Measurements from ENCODE around the gene PPDPF.
"Not testable (repeated sequence)": the region's sequence is repeated elsewhere in the genome, so short reads cannot be mapped to it uniquely, and the experiment has no call there.

PPDPF gene

DNA sequence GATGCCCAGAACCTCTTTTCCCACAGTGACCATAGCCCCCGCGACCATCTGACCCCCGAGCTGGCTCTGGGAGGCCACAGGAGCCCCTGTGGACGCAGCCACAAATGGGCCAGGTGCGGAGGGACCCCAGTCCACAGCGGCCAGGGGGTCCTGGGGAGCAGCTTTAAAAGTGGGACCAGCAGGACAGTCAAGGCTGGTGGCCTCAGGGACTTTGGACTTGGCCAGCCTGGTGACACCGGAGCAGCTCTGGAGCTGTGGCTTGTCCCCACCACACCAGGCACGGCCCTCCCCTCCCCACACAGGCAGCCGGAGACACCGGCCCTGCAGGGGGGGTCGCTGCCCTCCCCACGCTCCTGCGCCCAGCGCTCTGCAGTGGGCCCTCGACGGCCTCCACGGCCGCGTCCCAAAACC lies 36.9 kb downstream of the PPDPF start:
- no peak for DNase-seq (ENCODE audit: low read depth)
- TF ChIP-seq, protein P1, sequence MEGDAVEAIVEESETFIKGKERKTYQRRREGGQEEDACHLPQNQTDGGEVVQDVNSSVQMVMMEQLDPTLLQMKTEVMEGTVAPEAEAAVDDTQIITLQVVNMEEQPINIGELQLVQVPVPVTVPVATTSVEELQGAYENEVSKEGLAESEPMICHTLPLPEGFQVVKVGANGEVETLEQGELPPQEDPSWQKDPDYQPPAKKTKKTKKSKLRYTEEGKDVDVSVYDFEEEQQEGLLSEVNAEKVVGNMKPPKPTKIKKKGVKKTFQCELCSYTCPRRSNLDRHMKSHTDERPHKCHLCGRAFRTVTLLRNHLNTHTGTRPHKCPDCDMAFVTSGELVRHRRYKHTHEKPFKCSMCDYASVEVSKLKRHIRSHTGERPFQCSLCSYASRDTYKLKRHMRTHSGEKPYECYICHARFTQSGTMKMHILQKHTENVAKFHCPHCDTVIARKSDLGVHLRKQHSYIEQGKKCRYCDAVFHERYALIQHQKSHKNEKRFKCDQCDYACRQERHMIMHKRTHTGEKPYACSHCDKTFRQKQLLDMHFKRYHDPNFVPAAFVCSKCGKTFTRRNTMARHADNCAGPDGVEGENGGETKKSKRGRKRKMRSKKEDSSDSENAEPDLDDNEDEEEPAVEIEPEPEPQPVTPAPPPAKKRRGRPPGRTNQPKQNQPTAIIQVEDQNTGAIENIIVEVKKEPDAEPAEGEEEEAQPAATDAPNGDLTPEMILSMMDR (IDR thresholded peaks at IDR 0.05; ENCODE audit: low read depth, low read length, missing control alignments), result no peak
- no peak overlapping the region for H3K4me3 ChIP-seq (ENCODE audit: low read depth, low read length)

DNA sequence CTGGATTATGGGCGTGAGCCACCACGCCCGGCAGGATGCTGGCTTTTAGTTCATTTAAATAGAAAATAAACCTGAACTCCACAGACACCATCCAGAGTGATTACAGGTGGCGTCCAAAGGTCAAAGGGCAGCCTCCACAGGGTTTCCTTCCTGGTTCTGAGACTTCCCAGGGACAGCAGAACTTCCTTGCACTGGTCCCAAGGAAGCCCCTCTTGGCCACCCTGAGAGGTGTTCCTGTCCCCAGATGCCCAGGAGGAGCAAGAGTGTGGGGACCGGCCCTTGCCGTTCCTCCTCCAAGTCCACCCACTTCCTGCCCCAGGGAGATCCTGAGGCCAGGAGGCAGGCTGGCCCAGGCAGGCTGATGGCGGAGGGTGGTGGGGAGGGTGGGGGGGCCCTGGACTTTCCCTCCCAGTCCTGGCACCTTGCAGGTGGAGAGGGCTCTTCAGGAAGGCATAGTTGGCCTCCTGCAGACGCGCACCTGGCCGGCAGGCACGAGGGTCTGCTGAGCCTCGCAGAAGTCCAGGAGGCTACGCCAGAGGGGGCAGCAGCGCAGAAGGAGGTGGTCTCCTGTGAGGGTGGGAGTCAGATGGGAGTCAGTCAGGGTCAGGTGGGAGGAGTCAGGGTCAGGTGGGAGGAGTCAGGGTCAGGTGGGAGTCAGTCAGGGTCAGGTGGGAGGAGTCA lies 38.4 kb downstream of the PPDPF start:
- DNase-seq (ENCODE audit: low read depth), result no peak
- TF ChIP-seq, protein P1 (IDR thresholded peaks at IDR 0.05; ENCODE audit: low read depth, low read length, missing control alignments), result no peak
- H3K4me3 ChIP-seq (ENCODE audit: low read depth, low read length), result no peak overlapping the region

DNA sequence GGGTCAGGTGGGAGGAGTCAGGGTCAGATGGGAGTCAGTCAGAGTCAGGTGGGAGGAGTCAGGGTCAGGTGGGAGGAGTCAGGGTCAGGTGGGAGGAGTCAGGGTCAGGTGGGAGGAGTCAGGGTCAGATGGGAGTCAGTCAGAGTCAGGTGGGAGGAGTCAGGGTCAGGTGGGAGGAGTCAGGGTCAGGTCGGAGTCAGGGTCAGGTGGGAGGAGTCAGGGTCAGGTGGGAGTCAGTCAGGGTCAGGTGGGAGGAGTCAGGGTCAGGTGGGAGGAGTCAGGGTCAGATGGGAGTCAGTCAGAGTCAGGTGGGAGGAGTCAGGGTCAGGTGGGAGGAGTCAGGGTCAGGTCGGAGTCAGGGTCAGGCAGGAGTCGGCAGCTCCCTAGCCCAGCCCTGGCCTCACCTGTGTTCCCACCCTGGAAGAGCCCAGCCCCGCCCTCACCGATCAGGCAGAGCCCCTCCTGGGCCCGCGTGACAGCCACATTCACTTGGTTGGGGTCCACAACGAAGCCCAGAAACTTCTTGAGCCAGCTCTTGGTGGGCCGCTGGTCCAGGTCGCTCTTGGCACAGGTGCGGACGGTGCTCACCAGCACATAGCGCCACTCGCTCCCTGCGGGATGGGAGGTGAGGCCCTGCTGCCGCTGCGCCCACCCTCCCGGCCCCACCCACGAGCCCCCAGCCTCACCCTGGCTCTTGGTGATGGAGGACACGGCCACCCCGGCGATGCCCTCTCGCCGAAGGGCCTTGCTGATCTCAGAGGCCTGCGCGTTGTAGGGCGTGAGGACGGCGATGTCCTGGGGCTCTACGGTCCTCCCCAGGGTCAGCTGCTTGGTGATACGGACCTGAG lies 39.1 kb downstream of the PPDPF start:
- DNase-seq (ENCODE audit: low read depth); H3K4me3 ChIP-seq (ENCODE audit: low read depth, low read length): not testable (repeated sequence)

DNA sequence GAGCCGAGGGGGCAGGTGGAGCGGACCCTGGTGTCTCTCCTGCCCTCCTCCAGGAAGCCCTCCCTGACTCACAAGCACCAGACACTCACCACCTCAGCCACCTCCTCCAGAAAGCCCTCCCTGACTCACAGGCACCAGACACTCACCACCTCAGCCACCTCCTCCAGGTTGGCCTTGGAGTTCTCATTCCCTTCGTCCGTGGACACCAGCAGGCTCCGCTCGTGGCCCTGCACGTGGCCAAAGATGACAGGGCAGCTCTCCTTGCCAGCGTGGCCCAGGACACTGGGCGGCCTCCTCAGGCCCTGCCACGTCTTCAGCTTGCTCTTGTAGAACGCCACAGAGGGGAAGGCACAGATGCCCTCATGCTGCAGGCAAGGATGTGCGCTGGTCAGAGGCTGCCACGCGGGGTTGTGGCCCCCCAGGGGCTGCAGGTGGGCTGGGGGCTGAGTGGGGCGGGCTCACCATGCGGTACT lies 39.8 kb downstream of the PPDPF start:
- no peak overlapping the region for H3K4me3 ChIP-seq (ENCODE audit: low read depth, low read length)
- TF ChIP-seq, protein P1 (IDR thresholded peaks at IDR 0.05; ENCODE audit: low read depth, low read length, missing control alignments), result no peak
- no peak for DNase-seq (ENCODE audit: low read depth)

DNA sequence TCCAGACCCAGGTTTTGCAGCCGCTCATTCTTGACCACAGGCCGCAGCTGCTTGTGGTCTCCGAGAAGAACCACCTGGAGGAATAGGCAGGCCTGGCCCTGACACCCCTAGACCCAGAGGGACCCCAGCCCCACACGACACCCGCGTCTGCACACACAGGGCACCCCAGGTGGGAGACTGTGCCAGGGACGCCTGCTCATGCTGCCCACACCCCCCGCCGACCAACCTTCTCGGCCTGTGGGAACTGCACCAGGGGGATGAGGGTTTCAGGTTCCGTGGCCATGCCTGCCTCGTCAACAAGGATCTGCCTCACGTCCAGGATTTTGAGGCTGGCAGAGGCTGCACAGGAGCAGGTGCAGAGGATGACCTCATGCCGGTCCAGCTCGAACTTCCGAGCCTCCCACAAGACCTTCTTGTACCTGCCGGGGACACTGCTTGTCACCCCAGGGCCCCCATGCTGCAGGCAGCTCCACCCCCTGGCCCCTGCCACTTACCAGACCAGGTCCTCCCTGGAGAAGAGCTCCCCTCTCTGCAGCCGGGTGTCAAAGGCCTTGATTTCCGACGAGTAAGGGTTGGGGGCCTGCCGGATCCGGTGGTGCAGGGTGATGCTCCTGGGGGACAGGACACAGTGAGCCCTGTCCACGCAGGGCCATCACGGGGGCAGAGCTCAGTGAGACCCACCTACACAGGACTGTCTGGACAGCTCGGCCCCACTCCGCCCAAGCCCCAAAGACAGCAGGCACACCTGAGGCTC lies 40.5 kb downstream of the PPDPF start:
- H3K4me3 ChIP-seq (ENCODE audit: low read depth, low read length), result no peak overlapping the region
- DNase-seq (ENCODE audit: low read depth), result no peak
- TF ChIP-seq, protein P1 (IDR thresholded peaks at IDR 0.05; ENCODE audit: low read depth, low read length, missing control alignments), result no peak

DNA sequence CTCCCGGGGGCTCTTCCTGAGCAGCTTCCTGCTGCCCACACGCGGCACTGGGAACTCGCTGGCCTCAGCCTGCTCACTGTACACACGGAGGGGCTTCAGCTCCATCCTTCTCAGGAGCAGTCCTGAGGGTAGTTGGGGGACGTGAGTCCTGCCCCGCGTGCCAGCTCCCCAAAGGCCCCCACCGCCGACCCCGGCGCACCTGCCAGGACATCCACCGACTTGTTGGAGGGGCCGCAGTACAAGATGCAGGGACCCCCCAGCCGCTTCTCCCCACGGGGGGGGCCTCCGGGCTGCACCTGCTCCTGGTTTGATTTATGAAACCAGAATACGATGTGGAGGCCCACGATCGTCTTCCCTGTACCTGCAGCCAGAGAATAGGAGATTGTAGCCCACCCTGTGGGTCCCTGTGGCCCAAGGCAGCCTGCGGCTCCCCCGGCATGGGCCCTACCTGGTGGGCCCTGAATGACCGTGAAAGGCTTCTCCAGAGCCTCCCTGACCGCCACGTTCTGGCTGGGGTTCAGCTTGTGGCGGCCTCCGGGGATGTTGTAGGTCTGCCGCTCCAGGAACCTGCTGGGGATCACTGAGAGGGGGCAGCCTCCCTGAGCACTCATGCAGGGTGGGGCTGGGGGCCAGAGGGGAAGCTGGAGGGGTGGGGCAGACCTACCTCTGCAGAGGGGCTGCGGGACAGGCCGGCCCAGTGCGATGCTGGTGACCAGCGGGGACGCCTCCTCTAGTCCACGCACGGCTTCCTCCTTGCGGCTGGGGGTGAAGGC lies 41.2 kb downstream of the PPDPF start:
- H3K4me3 ChIP-seq (ENCODE audit: low read depth, low read length), result no peak overlapping the region
- TF ChIP-seq, protein P1 (IDR thresholded peaks at IDR 0.05; ENCODE audit: low read depth, low read length, missing control alignments), result no peak
- no peak for DNase-seq (ENCODE audit: low read depth)
